Measurements from ENCODE around the gene STRA6. TPM values are rescaled to one million over a fixed set of nuclear protein-coding genes. Genes with fewer than 3 reads are reported as not detected.

Gene STRA6
- total RNA-seq, 1 donor from 2014 or later: 1.8 TPM

- Histone ChIP-seq H3K4me3 (ENCODE audit: low read depth, low read length) (no peak overlapping the region), H3K36me3 (ENCODE audit: control insufficient read depth, insufficient read depth, low read length) (no peaks in the 10 kb centered on the region), H3K27me3 (ENCODE audit: control insufficient read depth, insufficient read depth, low read length) (no peaks in the 10 kb centered on the region)
- TF ChIP-seq, protein P1, sequence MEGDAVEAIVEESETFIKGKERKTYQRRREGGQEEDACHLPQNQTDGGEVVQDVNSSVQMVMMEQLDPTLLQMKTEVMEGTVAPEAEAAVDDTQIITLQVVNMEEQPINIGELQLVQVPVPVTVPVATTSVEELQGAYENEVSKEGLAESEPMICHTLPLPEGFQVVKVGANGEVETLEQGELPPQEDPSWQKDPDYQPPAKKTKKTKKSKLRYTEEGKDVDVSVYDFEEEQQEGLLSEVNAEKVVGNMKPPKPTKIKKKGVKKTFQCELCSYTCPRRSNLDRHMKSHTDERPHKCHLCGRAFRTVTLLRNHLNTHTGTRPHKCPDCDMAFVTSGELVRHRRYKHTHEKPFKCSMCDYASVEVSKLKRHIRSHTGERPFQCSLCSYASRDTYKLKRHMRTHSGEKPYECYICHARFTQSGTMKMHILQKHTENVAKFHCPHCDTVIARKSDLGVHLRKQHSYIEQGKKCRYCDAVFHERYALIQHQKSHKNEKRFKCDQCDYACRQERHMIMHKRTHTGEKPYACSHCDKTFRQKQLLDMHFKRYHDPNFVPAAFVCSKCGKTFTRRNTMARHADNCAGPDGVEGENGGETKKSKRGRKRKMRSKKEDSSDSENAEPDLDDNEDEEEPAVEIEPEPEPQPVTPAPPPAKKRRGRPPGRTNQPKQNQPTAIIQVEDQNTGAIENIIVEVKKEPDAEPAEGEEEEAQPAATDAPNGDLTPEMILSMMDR (IDR thresholded peaks at IDR 0.05; ENCODE audit: insufficient read depth, low read length, poor library complexity, severe bottlenecking): no peak
- no peak for DNase-seq (ENCODE audit: low read depth)
Observed at GRCh38 chr15:74207652-74208440, 5.3 kb upstream of the STRA6 start.

DNA sequence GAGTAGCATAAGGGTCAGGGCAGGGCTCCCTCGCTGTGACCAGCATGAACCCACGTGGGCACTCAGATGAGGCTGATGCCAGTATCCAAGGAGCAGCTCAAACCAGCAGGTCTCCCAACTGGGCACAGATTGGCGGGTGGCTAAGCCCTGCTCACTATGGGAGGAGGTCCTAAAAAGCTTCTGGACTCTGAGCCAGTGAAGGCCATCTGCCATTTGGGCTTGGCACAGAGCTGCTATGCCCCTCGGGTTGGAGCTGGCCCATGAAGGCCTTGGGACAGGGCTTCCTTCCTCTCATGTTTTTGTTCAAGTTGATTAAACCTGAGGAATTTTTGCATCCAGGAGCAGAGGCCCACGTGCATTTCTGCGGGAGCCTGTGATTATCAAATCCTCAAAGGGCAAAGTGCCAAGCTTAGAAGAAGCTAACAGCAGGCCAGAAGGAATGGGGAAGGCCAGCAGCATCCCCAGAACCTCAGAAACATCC lies 4.3 kb upstream of the STRA6 start:
- TF ChIP-seq, protein P1 (IDR thresholded peaks at IDR 0.05; ENCODE audit: insufficient read depth, low read length, poor library complexity, severe bottlenecking): no peak
- H3K4me3 ChIP-seq (ENCODE audit: low read depth, low read length): no peak overlapping the region
- no peaks in the 10 kb centered on the region for H3K27me3 ChIP-seq (ENCODE audit: control insufficient read depth, insufficient read depth, low read length)
- peak; percentile 58 for DNase-seq (ENCODE audit: low read depth)
- H3K36me3 ChIP-seq (ENCODE audit: control insufficient read depth, insufficient read depth, low read length): no peaks in the 10 kb centered on the region

GRCh38 chr15:74205582-74205947 lies 3.0 kb upstream of the STRA6 start:
- TF ChIP-seq, protein P1 (IDR thresholded peaks at IDR 0.05; ENCODE audit: insufficient read depth, low read length, poor library complexity, severe bottlenecking): no peak
- Histone ChIP-seq H3K4me3 (ENCODE audit: low read depth, low read length) (no peak overlapping the region), H3K27me3 (ENCODE audit: control insufficient read depth, insufficient read depth, low read length) (no peaks in the 10 kb centered on the region), H3K36me3 (ENCODE audit: control insufficient read depth, insufficient read depth, low read length) (no peaks in the 10 kb centered on the region)
- no peak for DNase-seq (ENCODE audit: low read depth)

DNA sequence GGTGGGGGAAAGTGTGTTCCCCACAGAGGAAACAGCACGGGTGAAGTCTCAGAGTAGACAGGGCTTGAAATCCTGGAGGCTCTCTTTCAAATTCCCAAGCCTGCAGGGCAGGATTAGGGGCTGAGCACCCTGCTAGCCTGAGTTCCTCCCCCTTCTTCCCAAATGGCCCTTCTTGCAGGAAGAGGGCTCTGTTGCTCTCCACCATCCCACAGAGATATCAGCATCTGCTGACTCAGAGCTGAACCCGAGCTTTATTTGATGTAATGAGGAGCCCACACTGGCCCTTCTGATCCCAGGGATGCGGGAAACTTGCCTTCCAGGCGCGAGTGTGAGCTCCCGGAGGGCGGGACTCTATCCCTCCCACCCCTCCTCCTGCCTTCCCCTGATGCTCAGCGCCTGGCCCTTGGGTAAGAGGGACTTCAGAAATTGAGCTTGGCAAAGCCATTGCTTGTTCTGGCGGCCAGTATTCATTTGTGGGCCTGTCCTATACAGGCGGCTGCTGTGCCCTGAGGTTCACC lies 1.4 kb upstream of the STRA6 start:
- Histone ChIP-seq H3K36me3 (ENCODE audit: control insufficient read depth, insufficient read depth, low read length) (no peaks in the 10 kb centered on the region), H3K4me3 (ENCODE audit: low read depth, low read length) (no peak overlapping the region), H3K27me3 (ENCODE audit: control insufficient read depth, insufficient read depth, low read length) (no peaks in the 10 kb centered on the region)
- TF ChIP-seq, protein P1 (IDR thresholded peaks at IDR 0.05; ENCODE audit: insufficient read depth, low read length, poor library complexity, severe bottlenecking): no peak
- DNase-seq (ENCODE audit: low read depth): no peak

DNA sequence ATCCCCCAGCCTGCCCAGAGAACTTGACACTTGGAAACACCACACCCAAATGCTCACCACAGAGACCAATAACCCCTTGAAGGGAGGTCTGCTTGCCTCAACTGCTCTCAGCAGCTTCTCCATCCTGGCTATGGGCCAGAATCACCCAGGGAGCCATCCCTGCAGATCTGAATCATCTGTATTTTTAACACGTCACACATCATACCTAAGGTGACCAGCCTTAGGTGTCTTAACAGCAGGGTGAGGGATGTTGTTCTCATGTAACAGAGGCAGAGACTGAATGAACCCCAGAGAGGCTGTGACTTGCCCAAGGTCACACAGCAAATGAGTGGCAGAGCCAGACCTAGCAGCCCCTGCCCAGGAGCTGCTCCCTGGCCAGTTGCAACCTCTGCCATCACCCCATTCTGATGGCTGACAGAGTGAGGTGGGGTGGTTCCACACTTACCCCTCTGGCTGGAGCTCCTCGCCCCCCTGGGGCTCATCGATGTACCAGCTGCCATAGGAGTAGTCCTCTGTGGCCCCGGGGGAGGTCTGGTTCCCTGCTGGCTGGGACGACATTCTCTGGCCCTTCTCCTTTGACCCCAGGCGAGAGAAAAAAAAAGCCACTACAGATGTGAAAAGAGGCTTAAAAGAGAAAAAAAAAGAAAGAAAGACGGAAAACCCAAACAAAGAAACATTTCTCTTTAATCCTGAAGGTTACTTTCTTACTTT lies 722 bp downstream of the STRA6 start:
- no peak for DNase-seq (ENCODE audit: low read depth)
- H3K36me3 ChIP-seq (ENCODE audit: control insufficient read depth, insufficient read depth, low read length): no peaks in the 10 kb centered on the region
- TF ChIP-seq, protein P1 (IDR thresholded peaks at IDR 0.05; ENCODE audit: insufficient read depth, low read length, poor library complexity, severe bottlenecking): no peak
- H3K4me3 ChIP-seq (ENCODE audit: low read depth, low read length): no peak overlapping the region
- no peaks in the 10 kb centered on the region for H3K27me3 ChIP-seq (ENCODE audit: control insufficient read depth, insufficient read depth, low read length)
